HG02571 (cell line): ENCODE data around the gene SLC23A3.
"Not testable (repeated sequence)": the region's sequence is repeated elsewhere in the genome, so short reads cannot be mapped to it uniquely, and the experiment has no call there.

ENCODE experiments used
- ATAC-seq: cut with Tn5 transposase; IDR thresholded peaks from one replicate; pipeline ENCODE4 v1.9.1; 2021; ENCODE audit warnings: mild to moderate bottlenecking, moderate library complexity; ENCODE audit not compliant: unreplicated experiment

SLC23A3 gene

GRCh38 chr2:219205165-219205538 is 35.3 kb upstream of the SLC23A3 start:
- ATAC-seq, result no peak

- ATAC-seq, result no peak
Measured at GRCh38 chr2:219204425-219205164, 34.8 kb upstream of the SLC23A3 start.

- not testable (repeated sequence) for ATAC-seq
Measured at GRCh38 chr2:219201331-219201730, 31.5 kb upstream of the SLC23A3 start.

- not testable (repeated sequence) for ATAC-seq
Measured at GRCh38 chr2:219200502-219201326, 30.9 kb upstream of the SLC23A3 start.

- ATAC-seq, result no peak
Measured at GRCh38 chr2:219199470-219200211, 29.8 kb upstream of the SLC23A3 start.

- ATAC-seq, result no peak
Measured at GRCh38 chr2:219198974-219199373, 29.1 kb upstream of the SLC23A3 start.

- ATAC-seq, result no peak
Measured at GRCh38 chr2:219197388-219197787, 27.6 kb upstream of the SLC23A3 start.

- no peak for ATAC-seq
Measured at GRCh38 chr2:219186754-219187456, 17.1 kb upstream of the SLC23A3 start.

- no peak for ATAC-seq
Measured at GRCh38 chr2:219184121-219184520, 14.3 kb upstream of the SLC23A3 start.

GRCh38 chr2:219183151-219183772 is 13.4 kb upstream of the SLC23A3 start:
- ATAC-seq, result no peak

GRCh38 chr2:219182331-219183150 is 12.7 kb upstream of the SLC23A3 start:
- no peak for ATAC-seq

- no peak for ATAC-seq
Measured at GRCh38 chr2:219181531-219181930, 11.7 kb upstream of the SLC23A3 start.

GRCh38 chr2:219180961-219181360 is 11.1 kb upstream of the SLC23A3 start:
- no peak for ATAC-seq

GRCh38 chr2:219179601-219180465 is 10.0 kb upstream of the SLC23A3 start:
- ATAC-seq, result no peak

GRCh38 chr2:219178377-219179175 is 8.7 kb upstream of the SLC23A3 start:
- peak; percentile 13 for ATAC-seq

- ATAC-seq, result peak; percentile 39
Measured at GRCh38 chr2:219177552-219178376, 7.9 kb upstream of the SLC23A3 start, which contains the start of gene RETREG2. TSS of gene RETREG2 (plus strand) at chr2:219178275. CDS start at chr2:219178353, 78 bp downstream.
